C4-2B (cell line): ENCODE results near the gene IL1R1.

Source experiments
- H3K27ac ChIP-seq: fragments of 450-650 bp; 2 replicates; pipeline ENCODE4 v1.5.1; 2017
- ZFX ChIP-seq: fragments of 450-650 bp; IDR thresholded peaks from 2 replicates; pipeline ENCODE4 v1.6.1; 2017
- TF ChIP-seq, protein P1 (sequence below): fragments of 450-650 bp; conservative IDR thresholded peaks from 2 replicates; pipeline ENCODE4 v1.5.1; 2017; ENCODE audit warnings: mild to moderate bottlenecking

The IL1R1 gene

GRCh38 chr2:102131564-102131963 is 11.0 kb upstream of the IL1R1 start:
- H3K27ac ChIP-seq: no peak overlapping the region
- TF ChIP-seq ZFX: no peak
- TF ChIP-seq, protein P1, sequence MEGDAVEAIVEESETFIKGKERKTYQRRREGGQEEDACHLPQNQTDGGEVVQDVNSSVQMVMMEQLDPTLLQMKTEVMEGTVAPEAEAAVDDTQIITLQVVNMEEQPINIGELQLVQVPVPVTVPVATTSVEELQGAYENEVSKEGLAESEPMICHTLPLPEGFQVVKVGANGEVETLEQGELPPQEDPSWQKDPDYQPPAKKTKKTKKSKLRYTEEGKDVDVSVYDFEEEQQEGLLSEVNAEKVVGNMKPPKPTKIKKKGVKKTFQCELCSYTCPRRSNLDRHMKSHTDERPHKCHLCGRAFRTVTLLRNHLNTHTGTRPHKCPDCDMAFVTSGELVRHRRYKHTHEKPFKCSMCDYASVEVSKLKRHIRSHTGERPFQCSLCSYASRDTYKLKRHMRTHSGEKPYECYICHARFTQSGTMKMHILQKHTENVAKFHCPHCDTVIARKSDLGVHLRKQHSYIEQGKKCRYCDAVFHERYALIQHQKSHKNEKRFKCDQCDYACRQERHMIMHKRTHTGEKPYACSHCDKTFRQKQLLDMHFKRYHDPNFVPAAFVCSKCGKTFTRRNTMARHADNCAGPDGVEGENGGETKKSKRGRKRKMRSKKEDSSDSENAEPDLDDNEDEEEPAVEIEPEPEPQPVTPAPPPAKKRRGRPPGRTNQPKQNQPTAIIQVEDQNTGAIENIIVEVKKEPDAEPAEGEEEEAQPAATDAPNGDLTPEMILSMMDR: no peak

DNA sequence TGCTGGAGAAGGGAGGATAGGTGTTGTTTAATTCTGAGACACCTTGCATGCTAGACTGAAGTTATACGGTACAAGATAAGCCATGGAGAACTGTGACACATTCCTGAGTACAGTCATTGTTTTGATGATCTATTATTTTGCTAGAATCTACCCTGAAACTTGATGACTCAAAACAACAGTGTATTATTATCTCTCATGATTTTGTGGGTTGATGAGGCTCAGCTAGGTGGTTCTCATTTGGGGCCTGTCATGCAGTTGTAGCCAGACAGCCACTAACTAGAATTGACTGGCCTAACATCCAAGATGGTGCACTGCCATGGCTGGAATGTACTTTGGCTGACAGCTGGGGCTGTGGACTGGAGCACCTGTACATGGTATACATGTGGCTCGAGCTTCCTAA is 5.4 kb upstream of the IL1R1 start:
- TF ChIP-seq, protein P1: no peak
- TF ChIP-seq ZFX: no peak
- H3K27ac ChIP-seq: no peak overlapping the region

- no peak overlapping the region for H3K27ac ChIP-seq
- no peak for TF ChIP-seq ZFX
- TF ChIP-seq, protein P1: no peak
Measured at GRCh38 chr2:102138331-102138730, 4.2 kb upstream of the IL1R1 start.

GRCh38 chr2:102139851-102140250 is 2.7 kb upstream of the IL1R1 start:
- H3K27ac ChIP-seq: no peak overlapping the region
- TF ChIP-seq ZFX: no peak
- TF ChIP-seq, protein P1: no peak

DNA sequence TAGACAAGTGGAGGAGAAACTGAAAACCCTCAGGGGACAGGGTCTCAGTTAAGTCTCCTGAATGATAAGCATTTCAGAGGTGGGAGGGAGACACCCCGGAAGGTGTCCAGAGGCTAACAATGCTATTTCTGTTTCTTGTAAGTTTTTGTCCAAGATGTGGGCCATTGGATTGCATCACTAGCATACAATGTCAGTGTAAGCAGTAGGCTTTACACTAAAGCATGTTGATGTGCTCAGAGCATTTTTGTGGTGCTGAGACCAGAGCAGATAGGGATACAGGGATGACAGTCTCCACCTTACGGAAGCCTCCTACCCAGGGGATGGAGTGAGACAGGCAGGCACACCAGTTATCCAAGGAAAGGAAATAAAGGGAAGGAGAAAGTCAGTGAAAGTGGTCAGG is 2.2 kb upstream of the IL1R1 start:
- TF ChIP-seq ZFX: no peak
- TF ChIP-seq, protein P1: no peak
- no peak overlapping the region for H3K27ac ChIP-seq

- H3K27ac ChIP-seq: peak overlapping the region; percentile 85
Measured at GRCh38 chr2:102141011-102141943, 1.3 kb upstream of the IL1R1 start.

More at GRCh38 chr2:102141011-102141943, 1.3 kb upstream of the IL1R1 start:
- no peak for TF ChIP-seq ZFX
- TF ChIP-seq, protein P1: no peak
